HepG2 (cell line): ENCODE measurements around the gene ARHGAP26. TPM values are rescaled to one million over a fixed set of nuclear protein-coding genes. Genes with fewer than 3 reads are reported as not detected.
A peak's percentile ranks its signal among the peaks of the same experiment; 100 is the strongest.

Experiments
- ARID2 ChIP-seq: sonication (generic); formaldehyde crosslinking; IDR thresholded peaks from 2 replicates; pipeline ENCODE4 v1.8.1; 2022; ENCODE audit warnings: mild to moderate bottlenecking, missing genetic modification reagents, borderline replicate concordance
- CC2D1A ChIP-seq: sonication (generic); formaldehyde crosslinking; IDR thresholded peaks from 2 replicates; pipeline ENCODE4 v1.8.1; 2023; ENCODE audit warnings: mild to moderate bottlenecking, missing genetic modification reagents
- CHD4 ChIP-seq: fragments of 200-600 bp; sonication (generic); IDR thresholded peaks from 2 replicates; pipeline ENCODE4 v1.7.0; 2017; ENCODE audit warnings: mild to moderate bottlenecking, low read length, borderline replicate concordance
- E2F5 ChIP-seq: sonication (generic); formaldehyde crosslinking; conservative IDR thresholded peaks from 2 replicates; pipeline ENCODE4 v1.4.0; 2020; ENCODE audit warnings: missing genetic modification reagents
- GATAD1 ChIP-seq: IDR thresholded peaks from 2 replicates; pipeline ENCODE4 v1.6.1; 2016; ENCODE audit warnings: missing genetic modification reagents, missing compliant biosample characterization
- MAFK ChIP-seq, 2 experiments: IDR thresholded peaks in 1 of 2; conservative IDR thresholded peaks in 1 of 2; 2 replicates each; pipeline ENCODE4 v1.6.1; 2011; ENCODE audit warnings: improper control_type of control experiment in 2 of 2, low read length in 2 of 2
- MBNL3 ChIP-seq: fragments of 250-450 bp; sonication (Bioruptor Pico); conservative IDR thresholded peaks from 2 replicates; pipeline ENCODE4 v1.8.0; 2022; ENCODE audit warnings: mild to moderate bottlenecking, inconsistent platforms
- MYC ChIP-seq: sonication (generic); formaldehyde crosslinking; IDR thresholded peaks from 2 replicates; pipeline ENCODE4 v1.9.0; 2021; ENCODE audit warnings: missing genetic modification reagents, borderline replicate concordance
- NFKB2 ChIP-seq: sonication (generic); formaldehyde crosslinking; IDR thresholded peaks from 2 replicates; pipeline ENCODE4 v1.4.0; 2020; ENCODE audit warnings: missing genetic modification reagents, borderline replicate concordance
- NR2F2 ChIP-seq: IDR thresholded peaks from 2 replicates; pipeline ENCODE4 v1.6.1; 2012; ENCODE audit warnings: low read depth, inconsistent platforms, borderline replicate concordance
- TAF15 ChIP-seq: fragments of 200-400 bp; formaldehyde crosslinking; IDR thresholded peaks from one replicate; pipeline ENCODE4 v1.6.1; 2018; ENCODE audit warnings: mild to moderate bottlenecking, low read depth, low read length; ENCODE audit not compliant: poor library complexity, severe bottlenecking
- ZFP36L1 ChIP-seq: sonication (generic); formaldehyde crosslinking; IDR thresholded peaks from 2 replicates; pipeline ENCODE4 v1.8.0; 2022; ENCODE audit warnings: mild to moderate bottlenecking, missing genetic modification reagents, moderate library complexity
- ZNF124 ChIP-seq: sonication (generic); formaldehyde crosslinking; IDR thresholded peaks from 2 replicates; pipeline ENCODE4 v1.4.0; 2020; ENCODE audit warnings: missing genetic modification reagents
- ZNF180 ChIP-seq: sonication (generic); formaldehyde crosslinking; IDR thresholded peaks from 2 replicates; pipeline ENCODE4 v1.4.0; 2020; ENCODE audit warnings: low read depth, missing genetic modification reagents, borderline replicate concordance
- ZNF207 ChIP-seq: fragments of 450-650 bp; IDR thresholded peaks from 2 replicates; pipeline ENCODE4 v1.6.1; 2016; ENCODE audit warnings: antibody characterized with exemption, borderline replicate concordance
- ZNF225 ChIP-seq: sonication (generic); formaldehyde crosslinking; IDR thresholded peaks from 2 replicates; pipeline ENCODE4 v1.4.0; 2020; ENCODE audit warnings: mild to moderate bottlenecking, missing genetic modification reagents
- ZNF337 ChIP-seq: sonication (generic); formaldehyde crosslinking; IDR thresholded peaks from 2 replicates; pipeline ENCODE4 v1.5.1; 2020; ENCODE audit warnings: missing genetic modification reagents, low read depth, mild to moderate bottlenecking, borderline replicate concordance
- polyA plus RNA-seq, 8 experiments: library from polyadenylated mRNA; depleted of rRNA in 3 of 8; stranded (reverse) in 7 of 8; unstranded in 1 of 8; fragments of >200 nt; fragmentation: Illumina TruSeq in 4 of 8; extraction: Trizol in 4 of 8; gene quantifications; 2 replicates each; pipeline versions ENCODE4 v1.2.1 to v1.2.3, GENCODE V29; 2011 to 2016; ENCODE audit warnings: low read depth in 4 of 8, missing spikeins in 1 of 8, mixed read lengths in 1 of 8; ENCODE audit not compliant: insufficient read depth in 1 of 8
- total RNA-seq, 5 experiments: library from RNA; depleted of rRNA; stranded (reverse); fragments of >200 nt; fragmentation: Illumina TruSeq; extraction: Trizol; gene quantifications; 2 replicates each; pipeline ENCODE4 v1.2.3, GENCODE V29; 2016; ENCODE audit warnings: low read depth in 1 of 5
- TF ChIP-seq, protein P1 (sequence below): sonication (generic); formaldehyde crosslinking; IDR thresholded peaks from 2 replicates; pipeline ENCODE4 v1.4.0; 2020; ENCODE audit warnings: missing genetic modification reagents
- TF ChIP-seq, protein P2 (sequence below): sonication (generic); formaldehyde crosslinking; IDR thresholded peaks from 2 replicates; pipeline ENCODE4 v1.8.0; 2022; ENCODE audit warnings: mild to moderate bottlenecking, missing genetic modification reagents, moderate library complexity
- TF ChIP-seq, protein P3 (sequence below): sonication (generic); formaldehyde crosslinking; IDR thresholded peaks from 2 replicates; pipeline ENCODE4 v1.5.0; 2020; ENCODE audit warnings: missing genetic modification reagents

Gene ARHGAP26
- total and polyA plus RNA-seq, 2 of the 13 experiments (the other 11 are each of a cell fraction or from before 2014, with no cell fraction given), result 9.6 to 18.2 TPM

- TF ChIP-seq, protein P1, sequence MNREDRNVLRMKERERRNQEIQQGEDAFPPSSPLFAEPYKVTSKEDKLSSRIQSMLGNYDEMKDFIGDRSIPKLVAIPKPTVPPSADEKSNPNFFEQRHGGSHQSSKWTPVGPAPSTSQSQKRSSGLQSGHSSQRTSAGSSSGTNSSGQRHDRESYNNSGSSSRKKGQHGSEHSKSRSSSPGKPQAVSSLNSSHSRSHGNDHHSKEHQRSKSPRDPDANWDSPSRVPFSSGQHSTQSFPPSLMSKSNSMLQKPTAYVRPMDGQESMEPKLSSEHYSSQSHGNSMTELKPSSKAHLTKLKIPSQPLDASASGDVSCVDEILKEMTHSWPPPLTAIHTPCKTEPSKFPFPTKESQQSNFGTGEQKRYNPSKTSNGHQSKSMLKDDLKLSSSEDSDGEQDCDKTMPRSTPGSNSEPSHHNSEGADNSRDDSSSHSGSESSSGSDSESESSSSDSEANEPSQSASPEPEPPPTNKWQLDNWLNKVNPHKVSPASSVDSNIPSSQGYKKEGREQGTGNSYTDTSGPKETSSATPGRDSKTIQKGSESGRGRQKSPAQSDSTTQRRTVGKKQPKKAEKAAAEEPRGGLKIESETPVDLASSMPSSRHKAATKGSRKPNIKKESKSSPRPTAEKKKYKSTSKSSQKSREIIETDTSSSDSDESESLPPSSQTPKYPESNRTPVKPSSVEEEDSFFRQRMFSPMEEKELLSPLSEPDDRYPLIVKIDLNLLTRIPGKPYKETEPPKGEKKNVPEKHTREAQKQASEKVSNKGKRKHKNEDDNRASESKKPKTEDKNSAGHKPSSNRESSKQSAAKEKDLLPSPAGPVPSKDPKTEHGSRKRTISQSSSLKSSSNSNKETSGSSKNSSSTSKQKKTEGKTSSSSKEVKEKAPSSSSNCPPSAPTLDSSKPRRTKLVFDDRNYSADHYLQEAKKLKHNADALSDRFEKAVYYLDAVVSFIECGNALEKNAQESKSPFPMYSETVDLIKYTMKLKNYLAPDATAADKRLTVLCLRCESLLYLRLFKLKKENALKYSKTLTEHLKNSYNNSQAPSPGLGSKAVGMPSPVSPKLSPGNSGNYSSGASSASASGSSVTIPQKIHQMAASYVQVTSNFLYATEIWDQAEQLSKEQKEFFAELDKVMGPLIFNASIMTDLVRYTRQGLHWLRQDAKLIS (CRISPR knock-in tag), result no peak
- TF ChIP-seq MYC (no peak), NR2F2 (no peak), CHD4 (no peak), ARID2 (CRISPR knock-in tag) (no peak), ZNF124 (CRISPR knock-in tag) (no peak), ZFP36L1 (CRISPR knock-in tag) (no peak), ZNF207 (no peak), ZNF180 (CRISPR knock-in tag) (no peak), ZNF225 (CRISPR knock-in tag) (no peak), TAF15 (no peak), MAFK (conservative IDR thresholded peaks at IDR 0.05 in 1 of 2, IDR thresholded peaks at IDR 0.05 in 1 of 2; ENCODE audit: low read length in 2 of 2) (0 out of 4 replicates have a peak, but pooled peaks of 1 of the 2 experiments have one; percentile 2), NFKB2 (CRISPR knock-in tag) (no peak), E2F5 (CRISPR knock-in tag) (no peak), CC2D1A (CRISPR knock-in tag) (no peak), MBNL3 (CRISPR knock-in tag) (no peak), GATAD1 (CRISPR knock-in tag) (no peak; the same call in 1 of the 2 replicates), ZNF337 (CRISPR knock-in tag) (no peak)
- TF ChIP-seq, protein P2, sequence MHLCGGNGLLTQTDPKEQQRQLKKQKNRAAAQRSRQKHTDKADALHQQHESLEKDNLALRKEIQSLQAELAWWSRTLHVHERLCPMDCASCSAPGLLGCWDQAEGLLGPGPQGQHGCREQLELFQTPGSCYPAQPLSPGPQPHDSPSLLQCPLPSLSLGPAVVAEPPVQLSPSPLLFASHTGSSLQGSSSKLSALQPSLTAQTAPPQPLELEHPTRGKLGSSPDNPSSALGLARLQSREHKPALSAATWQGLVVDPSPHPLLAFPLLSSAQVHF (CRISPR knock-in tag), result no peak
- TF ChIP-seq, protein P3, sequence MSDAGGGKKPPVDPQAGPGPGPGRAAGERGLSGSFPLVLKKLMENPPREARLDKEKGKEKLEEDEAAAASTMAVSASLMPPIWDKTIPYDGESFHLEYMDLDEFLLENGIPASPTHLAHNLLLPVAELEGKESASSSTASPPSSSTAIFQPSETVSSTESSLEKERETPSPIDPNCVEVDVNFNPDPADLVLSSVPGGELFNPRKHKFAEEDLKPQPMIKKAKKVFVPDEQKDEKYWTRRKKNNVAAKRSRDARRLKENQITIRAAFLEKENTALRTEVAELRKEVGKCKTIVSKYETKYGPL, result no peak
Observed at GRCh38 chr5:142821733-142822487, 51.7 kb downstream of the ARHGAP26 start (continued).
